Loucy (cell line): ENCODE data around the gene DHRS4L2.
"Not testable (repeated sequence)": the region's sequence is repeated elsewhere in the genome, so short reads cannot be mapped to it uniquely, and the experiment has no call there.

ENCODE experiments used
- EZH2phosphoT487 ChIP-seq: fragments of 200-600 bp; IDR thresholded peaks from 2 replicates; pipeline ENCODE4 v1.6.1; 2018; ENCODE audit warnings: antibody characterized with exemption, mild to moderate bottlenecking, moderate library complexity, borderline replicate concordance
- TF ChIP-seq, protein P1 (sequence below): fragments of 200-600 bp; sonication (generic); conservative IDR thresholded peaks from 2 replicates; pipeline ENCODE4 v1.5.1; 2014; ENCODE audit warnings: mild to moderate bottlenecking, antibody characterized with exemption, low read length

DNA sequence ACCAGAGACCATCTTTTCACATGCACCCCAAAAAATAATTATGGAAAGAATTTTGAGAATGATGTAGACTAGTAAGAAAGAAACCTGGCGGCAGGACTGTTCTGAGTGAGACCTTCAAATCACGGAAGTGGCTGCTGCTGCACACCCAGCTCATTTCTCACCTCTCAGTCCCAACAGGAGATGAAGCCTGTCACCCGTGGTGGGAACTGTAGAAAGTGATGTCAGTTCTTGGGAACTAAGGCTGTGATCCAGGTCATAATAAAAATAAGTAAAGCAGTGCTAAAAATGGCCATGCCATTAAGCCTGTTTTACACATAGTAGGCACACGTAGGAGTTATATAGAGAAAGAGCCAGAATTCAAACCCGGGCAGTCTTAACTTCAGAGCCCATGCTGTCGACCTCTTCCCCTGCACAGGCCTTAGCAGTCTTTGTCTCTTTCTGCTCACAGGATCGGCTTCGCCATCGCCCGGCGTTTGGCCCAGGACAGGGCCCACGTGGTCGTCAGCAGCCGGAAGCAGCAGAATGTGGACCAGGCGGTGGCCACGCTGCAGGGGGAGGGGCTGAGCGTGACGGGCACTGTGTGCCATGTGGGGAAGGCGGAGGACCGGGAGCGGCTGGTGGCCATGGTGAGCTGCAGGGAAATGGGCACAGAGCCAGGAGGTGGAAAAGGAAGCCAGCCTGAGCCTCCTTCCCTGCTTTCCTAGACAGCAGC lies 1.2 kb downstream of the DHRS4L2 start:
- TF ChIP-seq, protein P1, sequence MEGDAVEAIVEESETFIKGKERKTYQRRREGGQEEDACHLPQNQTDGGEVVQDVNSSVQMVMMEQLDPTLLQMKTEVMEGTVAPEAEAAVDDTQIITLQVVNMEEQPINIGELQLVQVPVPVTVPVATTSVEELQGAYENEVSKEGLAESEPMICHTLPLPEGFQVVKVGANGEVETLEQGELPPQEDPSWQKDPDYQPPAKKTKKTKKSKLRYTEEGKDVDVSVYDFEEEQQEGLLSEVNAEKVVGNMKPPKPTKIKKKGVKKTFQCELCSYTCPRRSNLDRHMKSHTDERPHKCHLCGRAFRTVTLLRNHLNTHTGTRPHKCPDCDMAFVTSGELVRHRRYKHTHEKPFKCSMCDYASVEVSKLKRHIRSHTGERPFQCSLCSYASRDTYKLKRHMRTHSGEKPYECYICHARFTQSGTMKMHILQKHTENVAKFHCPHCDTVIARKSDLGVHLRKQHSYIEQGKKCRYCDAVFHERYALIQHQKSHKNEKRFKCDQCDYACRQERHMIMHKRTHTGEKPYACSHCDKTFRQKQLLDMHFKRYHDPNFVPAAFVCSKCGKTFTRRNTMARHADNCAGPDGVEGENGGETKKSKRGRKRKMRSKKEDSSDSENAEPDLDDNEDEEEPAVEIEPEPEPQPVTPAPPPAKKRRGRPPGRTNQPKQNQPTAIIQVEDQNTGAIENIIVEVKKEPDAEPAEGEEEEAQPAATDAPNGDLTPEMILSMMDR: not testable (repeated sequence)
- not testable (repeated sequence) for TF ChIP-seq EZH2phosphoT487
